PC-3 (cell line): Measurements from ENCODE around the gene LMO3. TPM values are rescaled to one million over a fixed set of nuclear protein-coding genes. Genes with fewer than 3 reads are reported as not detected.
A peak's percentile ranks its signal among the peaks of the same experiment; 100 is the strongest.

Source experiments
- ATAC-seq: fragments of 200-7000 bp; cut with Tn5 transposase; 2 replicates; pipeline ENCODE4 v1.9.1; 2020; ENCODE audit warnings: mild to moderate bottlenecking, moderate library complexity
- BruUV-seq: library from RNA; stranded (reverse); fragments of 400-500 nt; replicated peaks from 2 replicates; lab custom pipeline; 2021; lab: Mats Ljungman, UMichigan
- CTCF ChIA-PET: fragments of 300-600 bp; sonication (Branson Sonifier 250); formaldehyde crosslinking; loops from one replicate; lab custom pipeline; 2022; ENCODE audit warnings: antibody characterized with exemption; lab: Charles Lee
- POLR2A ChIA-PET: fragments of 300-600 bp; sonication (Branson Sonifier 250); formaldehyde crosslinking; loops from one replicate; lab custom pipeline; 2022; ENCODE audit warnings: antibody characterized with exemption; ENCODE audit not compliant: unreplicated experiment; lab: Charles Lee
- DNase-seq: peaks from one replicate; pipeline ENCODE4 v3.0.0-alpha.2; 2015
- H2AFZ ChIP-seq: fragments of 300-600 bp; sonication (generic); 2 replicates; pipeline ENCODE4 v1.6.0; 2016; ENCODE audit warnings: antibody characterized with exemption, low read length
- H3F3A ChIP-seq: fragments of 300-600 bp; sonication (generic); one replicate; pipeline ENCODE4 v1.6.0; 2017; ENCODE audit warnings: antibody characterized with exemption, low read length, control low read depth, mild to moderate bottlenecking; ENCODE audit not compliant: unreplicated experiment
- H3K27ac ChIP-seq: fragments of 300-600 bp; sonication (generic); 2 replicates; pipeline ENCODE4 v1.5.1; 2016; ENCODE audit warnings: mild to moderate bottlenecking, low read length
- H3K27me3 ChIP-seq: fragments of 300-600 bp; sonication (generic); 2 replicates; pipeline ENCODE4 v1.6.1; 2016; ENCODE audit warnings: low read length, mixed read lengths
- H3K36me3 ChIP-seq: fragments of 300-600 bp; sonication (generic); 2 replicates; pipeline ENCODE4 v1.6.1; 2016; ENCODE audit warnings: low read depth, mixed run types, low read length, mixed read lengths
- H3K4me1 ChIP-seq: fragments of 300-600 bp; sonication (generic); 2 replicates; pipeline ENCODE4 v1.5.1; 2016; ENCODE audit warnings: low read length; ENCODE audit not compliant: insufficient read depth
- H3K4me2 ChIP-seq: fragments of 300-600 bp; sonication (generic); 2 replicates; pipeline ENCODE4 v1.6.0; 2016; ENCODE audit warnings: low read length
- H3K4me3 ChIP-seq: fragments of 300-600 bp; sonication (generic); 2 replicates; pipeline ENCODE4 v1.5.1; 2016; ENCODE audit warnings: mild to moderate bottlenecking, low read length, mixed read lengths
- H3K79me2 ChIP-seq: fragments of 300-600 bp; sonication (generic); 2 replicates; pipeline ENCODE4 v1.6.1; 2017; ENCODE audit warnings: low read length, mixed read lengths
- H3K9ac ChIP-seq: fragments of 300-600 bp; sonication (generic); 2 replicates; pipeline ENCODE4 v1.6.0; 2016; ENCODE audit warnings: mild to moderate bottlenecking, low read length
- H3K9me2 ChIP-seq: fragments of 300-600 bp; sonication (generic); replicated peaks from 2 replicates; pipeline ENCODE4 v1.6.1; 2016; ENCODE audit warnings: mixed run types, low read length, mixed read lengths
- H3K9me3 ChIP-seq: fragments of 300-600 bp; sonication (generic); 2 replicates; pipeline ENCODE4 v1.6.1; 2016; ENCODE audit warnings: low read length, mixed read lengths
- H4K20me1 ChIP-seq: fragments of 300-600 bp; sonication (generic); 2 replicates; pipeline ENCODE4 v1.6.1; 2016; ENCODE audit warnings: low read length, mixed read lengths
- EZH2 ChIP-seq: fragments of 300-600 bp; sonication (generic); IDR thresholded peaks from one replicate; pipeline ENCODE4 v1.6.1; 2017; ENCODE audit warnings: antibody characterized with exemption, mild to moderate bottlenecking, low read length; ENCODE audit not compliant: unreplicated experiment
- EZH2phosphoT487 ChIP-seq: fragments of 300-600 bp; sonication (generic); IDR thresholded peaks from 2 replicates; pipeline ENCODE4 v1.6.1; 2018; ENCODE audit warnings: mild to moderate bottlenecking, antibody characterized with exemption, low read length, borderline replicate concordance
- intact Hi-C: fragments of 100-400 bp; cut with micrococcal nuclease; formaldehyde crosslinking; loops from 2 replicates; pipeline ENCODE4 v1.9.0; 2023
- total RNA-seq: library from RNA; depleted of rRNA; stranded (reverse); fragments of >200 nt; gene quantifications from 2 replicates; pipeline ENCODE4 v1.2.3, GENCODE V29; 2014
- TF ChIP-seq, protein P1 (sequence below): fragments of 300-600 bp; sonication (generic); conservative IDR thresholded peaks from 2 replicates; pipeline ENCODE4 v1.5.1; 2017; ENCODE audit warnings: antibody characterized with exemption, low read depth, mild to moderate bottlenecking, low read length

LMO3 gene
- total RNA-seq, 1 experiment from 2014 or later = 2.3 TPM

- TF ChIP-seq EZH2phosphoT487 (no peak), EZH2 (no peak)
- TF ChIP-seq, protein P1, sequence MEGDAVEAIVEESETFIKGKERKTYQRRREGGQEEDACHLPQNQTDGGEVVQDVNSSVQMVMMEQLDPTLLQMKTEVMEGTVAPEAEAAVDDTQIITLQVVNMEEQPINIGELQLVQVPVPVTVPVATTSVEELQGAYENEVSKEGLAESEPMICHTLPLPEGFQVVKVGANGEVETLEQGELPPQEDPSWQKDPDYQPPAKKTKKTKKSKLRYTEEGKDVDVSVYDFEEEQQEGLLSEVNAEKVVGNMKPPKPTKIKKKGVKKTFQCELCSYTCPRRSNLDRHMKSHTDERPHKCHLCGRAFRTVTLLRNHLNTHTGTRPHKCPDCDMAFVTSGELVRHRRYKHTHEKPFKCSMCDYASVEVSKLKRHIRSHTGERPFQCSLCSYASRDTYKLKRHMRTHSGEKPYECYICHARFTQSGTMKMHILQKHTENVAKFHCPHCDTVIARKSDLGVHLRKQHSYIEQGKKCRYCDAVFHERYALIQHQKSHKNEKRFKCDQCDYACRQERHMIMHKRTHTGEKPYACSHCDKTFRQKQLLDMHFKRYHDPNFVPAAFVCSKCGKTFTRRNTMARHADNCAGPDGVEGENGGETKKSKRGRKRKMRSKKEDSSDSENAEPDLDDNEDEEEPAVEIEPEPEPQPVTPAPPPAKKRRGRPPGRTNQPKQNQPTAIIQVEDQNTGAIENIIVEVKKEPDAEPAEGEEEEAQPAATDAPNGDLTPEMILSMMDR = no peak
- BruUV-seq = no TSS peak
- CTCF ChIA-PET = interaction anchor here (0.6 kb wide), 1 partner anchor 403 kb away, joined by 3 read pairs; no protein-coding TSS in a partner anchor
- Histone ChIP-seq H3K36me3 (no peaks in the 10 kb centered on the region), H3K9me2 (no peaks in the 10 kb centered on the region), H3K4me3 (no peak overlapping the region), H3K4me2 (no peak overlapping the region), H3K4me1 (peaks cover 8% of the 10 kb centered on the region; the same call in 1 of the 2 replicates), H2AFZ (no peak overlapping the region), H3K9ac (no peak overlapping the region), H3K79me2 (no peaks in the 10 kb centered on the region), H3K27ac (no peak overlapping the region), H3K9me3 (no peaks in the 10 kb centered on the region), H4K20me1 (no peaks in the 10 kb centered on the region), H3K27me3 (no peaks in the 10 kb centered on the region), H3F3A (no peaks in the 10 kb centered on the region)
- intact Hi-C loops = no loop called here
- POLR2A ChIA-PET = no interaction called here
- peak; percentile 26 for DNase-seq
- ATAC-seq = 0 out of 2 replicates have a peak, but pooled peaks have one; percentile 40
These were observed 6.7 kb upstream of the LMO3 start for GRCh38 chr12:16612647-16613046.

GRCh38 chr12:16611146-16611545, 5.2 kb upstream of the LMO3 start:
- no peak for ATAC-seq
- Histone ChIP-seq H3K4me3 (no peak overlapping the region), H3K9me2 (no peaks in the 10 kb centered on the region), H3K27me3 (no peaks in the 10 kb centered on the region), H4K20me1 (no peaks in the 10 kb centered on the region), H3K9ac (no peak overlapping the region), H3K9me3 (no peaks in the 10 kb centered on the region), H3K4me1 (peaks cover 8% of the 10 kb centered on the region; the same call in 1 of the 2 replicates), H3K79me2 (no peaks in the 10 kb centered on the region), H3K27ac (no peak overlapping the region), H3F3A (no peaks in the 10 kb centered on the region), H2AFZ (no peak overlapping the region), H3K4me2 (no peak overlapping the region), H3K36me3 (no peaks in the 10 kb centered on the region)
- CTCF ChIA-PET = no interaction called here
- no TSS peak for BruUV-seq
- intact Hi-C loops = no loop called here
- POLR2A ChIA-PET = no interaction called here
- DNase-seq = no peak
- no peak for TF ChIP-seq EZH2
- no peak for TF ChIP-seq EZH2phosphoT487
- TF ChIP-seq, protein P1 = no peak

- H3K36me3 ChIP-seq = no peaks in the 10 kb centered on the region
- no TSS peak for BruUV-seq
- ATAC-seq (no peak), DNase-seq (no peak)
- H3K9ac ChIP-seq = no peak overlapping the region
- POLR2A ChIA-PET = no interaction called here
- intact Hi-C loops = no loop called here
- H3K4me1 ChIP-seq = peaks cover 8% of the 10 kb centered on the region; the same call in 1 of the 2 replicates
- TF ChIP-seq EZH2 (no peak), EZH2phosphoT487 (no peak)
- TF ChIP-seq, protein P1 = no peak
- H3K27ac ChIP-seq = no peak overlapping the region
- H3F3A ChIP-seq = no peaks in the 10 kb centered on the region
- no peak overlapping the region for H3K4me3 ChIP-seq
- H3K9me2 ChIP-seq = no peaks in the 10 kb centered on the region
- CTCF ChIA-PET = no interaction called here
- H3K27me3 ChIP-seq = no peaks in the 10 kb centered on the region
- H3K4me2 ChIP-seq = no peak overlapping the region
- no peaks in the 10 kb centered on the region for H3K9me3 ChIP-seq
- no peaks in the 10 kb centered on the region for H4K20me1 ChIP-seq
- no peak overlapping the region for H2AFZ ChIP-seq
- no peaks in the 10 kb centered on the region for H3K79me2 ChIP-seq
These were observed 4.8 kb upstream of the LMO3 start for GRCh38 chr12:16610743-16611142.
